ENCODE data around the gene POLR3G.

The POLR3G gene

GRCh38 chr5:90557391-90557790 is 82.7 kb downstream of the POLR3G start:
- H3K79me2 ChIP-seq (ENCODE audit: low read length), result no peaks in the 10 kb centered on the region
- no peak overlapping the region for H3K9ac ChIP-seq (ENCODE audit: low read length)
- H2AFZ ChIP-seq (ENCODE audit: low read depth, low read length), result no peak overlapping the region
- no peaks in the 10 kb centered on the region for H3K9me3 ChIP-seq (ENCODE audit: insufficient read depth, low read length)
- no peaks in the 10 kb centered on the region for H3K36me3 ChIP-seq (replicated peaks; ENCODE audit: low read depth, low read length)
- no peak for TF ChIP-seq CTCF (IDR thresholded peaks at IDR 0.05; ENCODE audit: low read depth, low read length)
- no peak for TF ChIP-seq EZH2phosphoT487 (IDR thresholded peaks at IDR 0.05; ENCODE audit: low read depth)
- no peak overlapping the region for H3K27ac ChIP-seq (ENCODE audit: low read length)
- H3K27me3 ChIP-seq (ENCODE audit: low read depth, low read length), result peaks cover 27% of the 10 kb centered on the region
- H3K4me3 ChIP-seq (ENCODE audit: low read length), result no peak overlapping the region
- H3K4me1 ChIP-seq (ENCODE audit: low read length), result no peaks in the 10 kb centered on the region
- H4K20me1 ChIP-seq (ENCODE audit: insufficient read depth, low read length), result no peaks in the 10 kb centered on the region; the same call in 1 of the 2 replicates
- H3K4me2 ChIP-seq (ENCODE audit: low read length), result no peak overlapping the region

DNA sequence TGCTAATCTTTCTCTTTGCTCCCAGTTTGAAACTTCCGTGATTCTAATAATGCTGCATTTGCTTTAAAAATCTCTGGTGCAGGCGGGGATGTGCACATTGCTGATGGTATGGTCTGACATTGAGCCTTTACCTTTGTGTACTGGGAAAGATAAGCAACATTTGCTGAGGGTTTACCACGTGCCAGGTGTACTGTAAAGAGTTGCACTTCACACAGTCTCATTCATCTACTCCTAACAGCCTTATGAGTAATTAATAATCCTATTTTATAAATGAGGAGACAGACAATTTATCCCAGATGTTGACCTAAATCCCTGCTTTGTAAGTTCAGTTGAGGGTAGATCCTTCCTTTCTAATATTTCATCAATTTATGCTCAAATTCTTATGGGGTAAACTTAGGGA is 83.2 kb downstream of the POLR3G start:
- Histone ChIP-seq H3K4me1 (ENCODE audit: low read length) (no peaks in the 10 kb centered on the region), H2AFZ (ENCODE audit: low read depth, low read length) (no peak overlapping the region), H3K4me2 (ENCODE audit: low read length) (no peak overlapping the region), H3K9me3 (ENCODE audit: insufficient read depth, low read length) (no peaks in the 10 kb centered on the region), H3K4me3 (ENCODE audit: low read length) (no peak overlapping the region), H3K36me3 (replicated peaks; ENCODE audit: low read depth, low read length) (no peaks in the 10 kb centered on the region), H3K27me3 (ENCODE audit: low read depth, low read length) (peaks cover 22% of the 10 kb centered on the region), H3K27ac (ENCODE audit: low read length) (no peak overlapping the region), H3K79me2 (ENCODE audit: low read length) (no peaks in the 10 kb centered on the region), H3K9ac (ENCODE audit: low read length) (no peak overlapping the region), H4K20me1 (ENCODE audit: insufficient read depth, low read length) (no peaks in the 10 kb centered on the region)
- TF ChIP-seq CTCF (IDR thresholded peaks at IDR 0.05; ENCODE audit: low read depth, low read length) (no peak), EZH2phosphoT487 (IDR thresholded peaks at IDR 0.05; ENCODE audit: low read depth) (no peak)

DNA sequence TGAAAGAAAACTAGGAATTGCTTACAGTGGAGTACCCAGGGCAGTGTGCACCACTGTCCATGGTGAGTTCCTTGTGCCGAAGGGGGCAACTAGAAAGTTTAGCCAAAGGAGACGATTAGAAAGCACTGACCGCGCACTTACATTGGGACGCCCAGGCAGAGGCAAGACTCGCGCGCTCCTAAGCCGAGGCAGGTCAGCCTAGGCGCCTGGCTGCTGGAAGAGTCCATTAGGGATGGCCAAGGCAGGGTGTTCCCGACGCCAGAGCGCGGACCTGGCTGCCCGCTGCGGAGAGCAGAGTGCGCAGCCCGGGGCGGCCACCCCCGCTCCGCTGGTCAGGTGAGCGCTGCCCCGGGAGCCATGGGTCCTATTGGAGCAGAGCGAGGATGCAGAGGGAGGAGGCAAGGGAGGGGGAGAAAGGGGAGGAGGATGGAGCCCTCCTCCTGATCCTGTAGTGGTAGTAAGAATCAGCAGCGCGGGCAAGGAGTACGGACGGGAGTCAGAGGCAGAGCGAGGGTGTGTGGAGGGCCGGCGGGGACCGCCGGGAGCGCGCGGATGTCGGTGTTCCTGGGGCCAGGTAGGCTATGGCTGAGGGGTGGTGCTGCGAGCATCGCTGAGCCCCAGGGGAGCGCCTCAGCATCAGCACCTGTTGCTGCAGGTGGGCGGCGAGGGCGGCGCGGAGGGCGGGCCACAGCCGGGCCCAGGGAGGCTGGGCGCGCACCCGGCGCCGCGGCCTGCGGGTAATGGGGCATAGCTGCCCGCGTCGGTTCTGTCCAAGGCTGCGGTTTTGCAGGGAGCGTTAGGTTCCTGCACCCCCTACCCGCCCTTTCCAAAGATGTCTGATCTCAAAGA is 83.9 kb downstream of the POLR3G start, which contains the start of gene ADGRV1:
Gene ADGRV1 (plus strand): TSS at position 454 of the 849 bp plus-strand sequence. CDS start 99 bp downstream, at position 553.
- no peak within 1 kb of the TSS for H3K9ac ChIP-seq (ENCODE audit: low read length)
- peaks cover 16% of the 10 kb centered on the region for H3K27me3 ChIP-seq (ENCODE audit: low read depth, low read length)
- H3K4me1 ChIP-seq (ENCODE audit: low read length), result no peaks in the 10 kb centered on the region
- no peaks in the 10 kb centered on the region for H4K20me1 ChIP-seq (ENCODE audit: insufficient read depth, low read length)
- no peak within 1 kb of the TSS for H3K4me3 ChIP-seq (ENCODE audit: low read length)
- no peak within 1 kb of the TSS for H3K27ac ChIP-seq (ENCODE audit: low read length)
- H3K79me2 ChIP-seq (ENCODE audit: low read length), result no peaks in the 10 kb centered on the region
- H3K9me3 ChIP-seq (ENCODE audit: insufficient read depth, low read length), result no peaks in the 10 kb centered on the region
- H3K4me2 ChIP-seq (ENCODE audit: low read length), result no peak within 1 kb of the TSS
- H3K36me3 ChIP-seq (replicated peaks; ENCODE audit: low read depth, low read length), result no peaks in the 10 kb centered on the region
- no peak within 1 kb of the TSS for H2AFZ ChIP-seq (ENCODE audit: low read depth, low read length)
- TF ChIP-seq CTCF (IDR thresholded peaks at IDR 0.05; ENCODE audit: low read depth, low read length) (no peak), EZH2phosphoT487 (IDR thresholded peaks at IDR 0.05; ENCODE audit: low read depth) (no peak)

DNA sequence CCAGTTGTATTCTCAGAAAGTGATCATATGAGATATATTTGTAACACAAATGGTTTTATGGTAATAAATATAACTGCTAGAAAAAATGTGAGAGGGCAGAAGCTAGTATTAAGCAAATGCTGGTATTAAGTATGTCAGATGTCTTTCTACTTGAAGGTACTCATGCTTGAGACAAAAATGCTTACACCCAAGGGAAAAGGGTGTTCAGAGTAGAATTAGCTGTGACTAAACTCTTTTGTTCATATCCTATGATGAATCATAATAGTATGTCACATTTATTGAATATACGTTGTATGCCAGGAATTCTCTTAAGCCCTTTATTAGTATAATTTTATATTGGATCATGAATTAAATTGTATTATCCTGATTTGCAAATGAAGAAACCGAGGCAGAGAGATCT is 86.1 kb downstream of the POLR3G start:
- no peak overlapping the region for H3K4me2 ChIP-seq (ENCODE audit: low read length)
- no peak overlapping the region for H2AFZ ChIP-seq (ENCODE audit: low read depth, low read length)
- no peaks in the 10 kb centered on the region for H3K79me2 ChIP-seq (ENCODE audit: low read length)
- H3K36me3 ChIP-seq (replicated peaks; ENCODE audit: low read depth, low read length), result no peaks in the 10 kb centered on the region
- 0 out of 2 replicates have a peak, but pooled peaks cover 5% of the 10 kb centered on the region for H3K27me3 ChIP-seq (ENCODE audit: low read depth, low read length)
- no peaks in the 10 kb centered on the region for H3K9me3 ChIP-seq (ENCODE audit: insufficient read depth, low read length)
- no peaks in the 10 kb centered on the region for H3K4me1 ChIP-seq (ENCODE audit: low read length)
- no peak overlapping the region for H3K9ac ChIP-seq (ENCODE audit: low read length)
- H4K20me1 ChIP-seq (ENCODE audit: insufficient read depth, low read length), result no peaks in the 10 kb centered on the region
- no peak overlapping the region for H3K27ac ChIP-seq (ENCODE audit: low read length)
- no peak for TF ChIP-seq EZH2phosphoT487 (IDR thresholded peaks at IDR 0.05; ENCODE audit: low read depth)
- TF ChIP-seq CTCF (IDR thresholded peaks at IDR 0.05; ENCODE audit: low read depth, low read length), result no peak
- no peak overlapping the region for H3K4me3 ChIP-seq (ENCODE audit: low read length)
